ENCODE data around the gene ITGB1. TPM values are rescaled to one million over a fixed set of nuclear protein-coding genes. Genes with fewer than 3 reads are reported as not detected.

Gene ITGB1
- total and polyA plus RNA-seq, 9 of the 15 experiments (the other 6 are each of a cell fraction or from before 2014, with no cell fraction given): 40.2 to 194 (median 155) TPM

GRCh38 chr10:33005322-33006301, 47.6 kb upstream of the ITGB1 start (continued):
- TF ChIP-seq RBM34 (IDR thresholded peaks at IDR 0.05; ENCODE audit: borderline replicate concordance, insufficient read depth, low read length) (no peak), ZNF518B (CRISPR knock-in tag; IDR thresholded peaks at IDR 0.05) (no peak), HDAC3 (IDR thresholded peaks at IDR 0.05; ENCODE audit: borderline replicate concordance, partially characterized antibody) (no peak), REST (IDR thresholded peaks at IDR 0.05; ENCODE audit: borderline replicate concordance) (peak; percentile 32; the same call in 1 of the 2 replicates), REST (CRISPR knock-in tag; IDR thresholded peaks at IDR 0.05; ENCODE audit: low read depth) (no peak), GATA2 (CRISPR knock-in tag; IDR thresholded peaks at IDR 0.05) (no peak), KAT7 (CRISPR knock-in tag; IDR thresholded peaks at IDR 0.05; ENCODE audit: borderline replicate concordance) (no peak), CSDE1 (IDR thresholded peaks at IDR 0.05) (no peak), ATF6 (CRISPR knock-in tag; IDR thresholded peaks at IDR 0.05) (no peak), L3MBTL2 (IDR thresholded peaks at IDR 0.05) (0 out of 2 replicates have a peak, but pooled peaks have one; percentile 23), U2AF2 (optimal IDR thresholded peaks at IDR 0.05; ENCODE audit: low read depth, low read length) (no peak)
